ENCODE data around the gene SAMD3.

GRCh38 chr6:130122243-130122642 is 100.5 kb downstream of the SAMD3 start:
- TF ChIP-seq CTCF (conservative IDR thresholded peaks at IDR 0.05; ENCODE audit: low read depth, low read length) (no peak), MXI1 (IDR thresholded peaks at IDR 0.05; ENCODE audit: borderline replicate concordance, low read depth, low read length) (no peak), POLR2A (IDR thresholded peaks at IDR 0.05; ENCODE audit: low read depth, low read length) (no peak), RAD21 (IDR thresholded peaks at IDR 0.05; ENCODE audit: low read length) (no peak), CEBPB (IDR thresholded peaks at IDR 0.05; ENCODE audit: low read depth, low read length) (no peak), SMC3 (IDR thresholded peaks at IDR 0.05; ENCODE audit: low read depth, low read length) (no peak), BHLHE40 (IDR thresholded peaks at IDR 0.05; ENCODE audit: low read depth, low read length) (no peak), NFE2L2 (IDR thresholded peaks at IDR 0.05; ENCODE audit: low read depth, low read length) (no peak), FOS (IDR thresholded peaks at IDR 0.05; ENCODE audit: low read depth, low read length) (no peak), RCOR1 (IDR thresholded peaks at IDR 0.05; ENCODE audit: insufficient replicate concordance, low read length) (no peak)
